Neural crest cell (in vitro differentiated cells): ENCODE results near the gene CETP. TPM values are rescaled to one million over a fixed set of nuclear protein-coding genes. Genes with fewer than 3 reads are reported as not detected.

Experiments used
- DNase-seq: peaks from one replicate; pipeline ENCODE4 v3.0.0; 2021; ENCODE audit warnings: low read depth, mixed read lengths, low spot score
- H3K27ac Mint-ChIP-seq: one replicate; pipeline ENCODE4 v1.8.0; 2021; ENCODE audit warnings: mild to moderate bottlenecking, mixed read lengths; ENCODE audit not compliant: unreplicated experiment
- H3K27me3 Mint-ChIP-seq: 2 replicates; pipeline ENCODE4 v1.8.0; 2021; ENCODE audit warnings: low read depth, mild to moderate bottlenecking, mixed read lengths
- H3K36me3 Mint-ChIP-seq: 2 replicates; pipeline ENCODE4 v1.8.0; 2021; ENCODE audit warnings: low read depth, mild to moderate bottlenecking, mixed read lengths
- H3K4me1 Mint-ChIP-seq: 2 replicates; pipeline ENCODE4 v1.8.0; 2021; ENCODE audit warnings: mixed read lengths
- H3K4me3 Mint-ChIP-seq: one replicate; pipeline ENCODE4 v1.8.0; 2021; ENCODE audit warnings: mild to moderate bottlenecking, mixed read lengths
- H3K9me3 Mint-ChIP-seq: 2 replicates; pipeline ENCODE4 v1.8.0; 2021; ENCODE audit warnings: mixed read lengths
- CTCF ChIP-seq: fragments of 200-600 bp; sonication (generic); conservative IDR thresholded peaks from 2 replicates; pipeline ENCODE4 v1.5.0; 2021; ENCODE audit warnings: antibody characterized with exemption, mild to moderate bottlenecking
- total RNA-seq: library from RNA; stranded (reverse); gene quantifications from 2 replicates; pipeline ENCODE4 v1.2.1, GENCODE V29; 2021

The CETP gene
- total RNA-seq, 1 donor from 2014 or later, result not detected

GRCh38 chr16:56948234-56948633, 13.5 kb upstream of the CETP start:
- H3K9me3 Mint-ChIP-seq, result no peaks in the 10 kb centered on the region
- no peak for DNase-seq
- H3K27ac Mint-ChIP-seq, result no peak overlapping the region
- peaks cover 6% of the 10 kb centered on the region for H3K4me1 Mint-ChIP-seq
- TF ChIP-seq CTCF, result no peak
- no peaks in the 10 kb centered on the region for H3K27me3 Mint-ChIP-seq
- no peak overlapping the region for H3K4me3 Mint-ChIP-seq
- no peaks in the 10 kb centered on the region for H3K36me3 Mint-ChIP-seq

- no peak overlapping the region for H3K4me3 Mint-ChIP-seq
- H3K27ac Mint-ChIP-seq, result no peak overlapping the region
- H3K9me3 Mint-ChIP-seq, result no peaks in the 10 kb centered on the region
- H3K27me3 Mint-ChIP-seq, result no peaks in the 10 kb centered on the region
- no peak for DNase-seq
- TF ChIP-seq CTCF, result no peak
- no peaks in the 10 kb centered on the region for H3K36me3 Mint-ChIP-seq
- peaks cover 6% of the 10 kb centered on the region for H3K4me1 Mint-ChIP-seq
Observed at GRCh38 chr16:56950051-56950450, 11.7 kb upstream of the CETP start.

- Mint-ChIP-seq H3K36me3 (no peaks in the 10 kb centered on the region), H3K27me3 (no peaks in the 10 kb centered on the region), H3K27ac (no peak overlapping the region), H3K4me3 (no peak overlapping the region), H3K9me3 (no peaks in the 10 kb centered on the region), H3K4me1 (peaks cover 6% of the 10 kb centered on the region)
- DNase-seq, result no peak
- no peak for TF ChIP-seq CTCF
Observed at GRCh38 chr16:56950455-56950854, 11.3 kb upstream of the CETP start.

GRCh38 chr16:56950881-56951771, 10.6 kb upstream of the CETP start:
- DNase-seq, result peak; percentile 36
- H3K27ac Mint-ChIP-seq, result peak overlapping the region; percentile 83
- no peaks in the 10 kb centered on the region for H3K27me3 Mint-ChIP-seq
- H3K4me3 Mint-ChIP-seq, result no peak overlapping the region
- H3K4me1 Mint-ChIP-seq, result peaks cover 6% of the 10 kb centered on the region
- no peaks in the 10 kb centered on the region for H3K9me3 Mint-ChIP-seq
- peak; percentile 62 for TF ChIP-seq CTCF
- no peaks in the 10 kb centered on the region for H3K36me3 Mint-ChIP-seq

- Mint-ChIP-seq H3K27ac (no peak overlapping the region), H3K36me3 (no peaks in the 10 kb centered on the region), H3K4me3 (no peak overlapping the region), H3K9me3 (no peaks in the 10 kb centered on the region), H3K27me3 (no peaks in the 10 kb centered on the region), H3K4me1 (peaks cover 6% of the 10 kb centered on the region)
- no peak for DNase-seq
- TF ChIP-seq CTCF, result no peak
Observed at GRCh38 chr16:56953006-56953405, 8.7 kb upstream of the CETP start.
